Stimulated activated CD8-positive, alpha-beta memory T cell treated with anti-CD3 and anti-CD28 coated beads, Interleukin-15, amount 100 ng/mL, for 4 hours (primary cell): ENCODE measurements around the gene TMEM51.
"Not testable (repeated sequence)": the region's sequence is repeated elsewhere in the genome, so short reads cannot be mapped to it uniquely, and the experiment has no call there.

Source experiments
- DNase-seq, 2 donors: peaks; one replicate each; pipeline ENCODE4 v3.0.0-alpha.2; 2020; ENCODE audit warnings: low read depth in 2 of 2

TMEM51 gene

GRCh38 chr1:15128077-15128476 is 25.5 kb upstream of the TMEM51 start:
- no peak for DNase-seq

DNA sequence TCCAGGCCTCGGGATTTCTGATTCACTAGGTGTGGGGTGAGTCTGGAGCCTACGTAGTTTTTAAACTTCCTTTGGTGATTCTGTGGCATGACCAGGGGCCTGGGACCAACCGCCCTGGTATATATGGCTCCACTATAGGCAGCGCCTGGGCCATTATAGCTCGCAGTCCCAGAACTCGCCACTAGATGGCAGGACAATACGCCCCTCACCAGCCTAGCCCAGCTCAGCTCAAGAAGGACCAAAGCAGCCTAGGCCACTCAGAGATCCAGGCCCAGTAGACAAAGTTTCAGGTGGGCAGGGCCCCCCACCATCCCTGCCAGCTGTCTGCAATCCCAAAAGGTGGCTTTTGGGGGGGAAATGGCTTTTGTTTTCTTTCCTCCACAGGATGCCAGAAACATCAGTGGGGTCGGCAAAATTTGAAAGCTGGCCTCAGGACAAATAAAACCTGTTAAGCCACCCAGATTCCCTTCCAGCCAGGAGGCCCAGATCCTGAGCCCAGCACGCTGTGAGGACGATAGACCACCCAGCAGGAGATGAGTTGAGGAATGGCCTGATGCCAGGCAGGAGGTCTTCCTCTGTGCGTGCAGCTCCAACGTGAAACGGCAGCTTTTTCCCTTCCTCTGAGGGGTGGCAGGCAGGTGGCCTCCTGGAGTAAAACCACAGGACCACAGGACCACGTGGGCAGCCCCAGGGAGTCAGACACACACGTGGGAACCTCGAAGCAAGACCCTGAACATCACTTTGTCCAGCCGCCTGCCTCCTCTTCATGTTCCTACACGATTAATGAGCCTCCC is 24.8 kb upstream of the TMEM51 start:
- peak; percentile 24 to 36 for DNase-seq

DNA sequence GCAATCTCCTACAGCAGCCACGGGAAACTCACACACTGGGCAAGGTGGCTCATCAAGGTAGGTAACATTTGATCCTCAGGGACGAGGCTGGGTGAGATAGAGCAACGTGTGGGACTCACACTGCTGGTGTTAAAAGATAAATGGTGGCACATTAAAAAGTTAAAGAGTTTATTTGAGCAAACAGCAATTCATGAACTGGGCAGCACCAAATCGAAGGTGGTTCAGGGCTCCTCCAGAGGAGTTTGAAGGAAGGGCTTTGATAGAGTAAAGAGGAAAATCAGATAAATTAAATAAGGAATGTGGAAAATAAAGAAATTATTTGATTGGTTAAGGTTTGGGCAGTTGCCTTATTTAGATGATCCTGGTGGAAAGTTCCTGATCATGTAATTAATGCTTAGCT is 23.6 kb upstream of the TMEM51 start:
- no peak for DNase-seq

DNA sequence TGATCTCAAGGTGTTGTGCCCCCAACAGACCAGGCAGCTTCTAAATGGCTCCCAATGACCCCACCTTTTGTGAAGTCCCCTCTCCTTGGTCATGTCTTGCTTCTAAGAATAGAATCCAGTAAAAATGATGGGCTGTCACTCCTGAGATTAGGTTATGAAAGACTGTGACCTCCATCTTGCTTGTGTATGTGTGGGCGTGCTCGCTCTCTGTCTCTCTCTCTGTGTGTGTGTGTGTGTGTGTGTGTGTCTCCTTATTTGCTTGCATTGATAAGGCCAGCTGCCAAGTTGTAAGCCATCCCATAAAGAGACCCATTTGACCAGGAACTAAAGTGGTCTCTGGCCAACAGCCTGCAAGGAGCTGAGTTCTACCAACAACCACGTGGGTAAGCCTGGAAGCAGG is 22.9 kb upstream of the TMEM51 start:
- DNase-seq = no peak

DNA sequence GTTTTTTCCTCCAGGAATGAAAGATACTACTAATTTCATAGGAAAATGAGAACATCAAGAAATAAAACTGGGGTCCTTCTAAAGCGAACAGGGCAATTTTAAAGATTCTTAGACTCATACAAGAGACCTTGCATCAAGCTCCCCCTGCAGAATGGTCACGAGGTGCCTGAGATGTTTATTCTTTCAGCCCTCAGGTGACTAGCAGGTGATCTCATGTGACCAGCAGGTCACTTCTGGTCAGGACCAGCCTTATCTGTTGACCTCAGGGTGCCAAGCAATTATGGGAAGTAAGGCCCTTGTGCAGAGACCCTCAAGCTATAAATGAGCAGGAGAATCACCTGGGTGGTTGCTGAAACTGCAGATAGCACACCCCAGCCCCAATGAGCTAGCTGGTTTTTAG is 20.6 kb upstream of the TMEM51 start:
- DNase-seq = no peak

- no peak for DNase-seq
These were observed 19.3 kb upstream of the TMEM51 start for GRCh38 chr1:15134285-15134684.

- DNase-seq = not testable (repeated sequence)
These were observed 17.9 kb upstream of the TMEM51 start for GRCh38 chr1:15135604-15136003.

- DNase-seq = no peak
These were observed 15.7 kb upstream of the TMEM51 start for GRCh38 chr1:15137809-15138208.

- DNase-seq = no peak
These were observed 13.7 kb upstream of the TMEM51 start for GRCh38 chr1:15139654-15140350.

- DNase-seq = no peak
These were observed 11.5 kb upstream of the TMEM51 start for GRCh38 chr1:15141935-15142539.

- no peak for DNase-seq
These were observed 8.2 kb upstream of the TMEM51 start for GRCh38 chr1:15145327-15145726.

GRCh38 chr1:15146142-15146680 is 7.3 kb upstream of the TMEM51 start:
- no peak for DNase-seq

- no peak for DNase-seq
These were observed 6.6 kb upstream of the TMEM51 start for GRCh38 chr1:15146971-15147376.

GRCh38 chr1:15148004-15148403 is 5.5 kb upstream of the TMEM51 start:
- no peak for DNase-seq

DNA sequence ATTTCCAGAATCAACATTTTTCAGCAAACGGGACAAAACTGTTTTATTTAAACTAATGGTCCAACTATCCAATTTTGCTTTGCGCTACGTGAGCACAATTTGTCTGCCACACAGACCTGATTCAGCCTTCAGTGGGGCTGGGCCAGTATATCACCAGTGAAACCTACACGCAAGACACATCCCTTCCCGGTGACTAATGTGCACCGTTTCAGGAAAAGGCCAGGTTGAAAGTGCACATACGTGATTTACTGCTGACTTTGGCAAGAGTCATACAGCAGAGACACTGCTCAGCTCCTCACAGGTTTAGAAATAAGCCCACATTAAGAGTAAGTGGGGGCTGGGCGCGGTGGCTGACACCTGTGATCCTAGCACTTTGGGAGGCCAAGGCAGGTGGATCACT is 5.1 kb upstream of the TMEM51 start:
- DNase-seq = no peak

GRCh38 chr1:15148941-15149340 is 4.6 kb upstream of the TMEM51 start:
- no peak for DNase-seq

DNA sequence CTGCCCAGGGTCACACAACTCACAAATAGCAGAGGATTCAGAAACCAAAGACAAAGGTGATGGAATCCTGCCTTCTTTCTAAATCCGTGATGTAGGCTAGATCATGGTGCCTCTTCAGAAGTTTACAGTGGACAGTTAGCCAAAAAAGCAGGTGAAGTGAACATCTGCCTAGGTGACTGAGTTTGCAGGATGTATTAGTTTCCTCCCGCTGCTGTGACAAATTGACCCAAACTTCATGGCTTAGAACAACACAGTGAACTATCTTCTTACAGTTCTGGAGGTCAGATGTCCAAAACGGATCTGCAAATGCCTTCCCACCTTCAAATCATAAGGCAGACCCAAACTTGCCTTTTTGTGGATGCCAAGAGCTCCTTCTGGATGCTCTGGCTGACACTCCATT is 3.2 kb upstream of the TMEM51 start:
- DNase-seq = no peak

DNA sequence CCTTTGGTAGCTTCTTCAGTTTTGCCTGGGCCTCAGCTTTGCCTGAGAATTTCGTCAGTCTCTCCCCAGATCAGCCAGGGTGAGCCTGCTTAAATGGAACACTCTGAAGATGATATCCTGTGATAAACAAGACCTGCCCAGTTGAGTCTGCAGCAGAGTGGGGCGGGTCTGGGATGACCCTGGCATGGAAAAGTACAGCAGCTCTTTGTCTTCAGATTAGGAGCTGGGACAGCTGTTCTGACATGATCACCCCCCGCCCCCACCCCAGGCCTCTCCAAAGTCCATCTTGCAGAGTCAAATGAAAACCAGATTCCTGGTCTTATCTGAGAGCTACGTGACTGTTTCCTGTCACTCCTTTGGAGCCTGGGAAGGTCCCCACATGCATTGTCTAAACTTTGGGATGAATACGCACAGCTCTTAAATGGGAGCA is 2.2 kb upstream of the TMEM51 start:
- no peak for DNase-seq

DNA sequence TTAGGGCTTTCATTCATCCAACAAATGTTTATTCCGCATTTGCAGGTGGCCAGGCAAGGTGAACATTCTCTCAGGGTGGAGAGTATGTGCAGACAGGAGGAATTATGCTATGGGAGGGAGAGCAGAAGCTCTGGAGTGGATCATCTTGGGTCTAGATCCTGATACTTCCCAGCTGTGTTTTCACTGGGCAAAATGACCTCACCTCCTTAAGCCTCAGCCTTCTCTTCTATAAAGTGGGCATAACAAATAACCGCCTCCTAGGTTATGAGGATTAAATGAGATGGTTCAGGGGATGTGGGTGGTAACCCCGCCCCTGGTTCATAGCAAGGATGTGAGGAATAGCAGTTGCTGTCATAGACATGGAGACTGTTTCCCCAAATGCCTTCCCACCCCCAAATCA is 1.7 kb upstream of the TMEM51 start:
- no peak for DNase-seq

- no peak for DNase-seq
These were observed 996 bp upstream of the TMEM51 start for GRCh38 chr1:15152318-15153183.

DNA sequence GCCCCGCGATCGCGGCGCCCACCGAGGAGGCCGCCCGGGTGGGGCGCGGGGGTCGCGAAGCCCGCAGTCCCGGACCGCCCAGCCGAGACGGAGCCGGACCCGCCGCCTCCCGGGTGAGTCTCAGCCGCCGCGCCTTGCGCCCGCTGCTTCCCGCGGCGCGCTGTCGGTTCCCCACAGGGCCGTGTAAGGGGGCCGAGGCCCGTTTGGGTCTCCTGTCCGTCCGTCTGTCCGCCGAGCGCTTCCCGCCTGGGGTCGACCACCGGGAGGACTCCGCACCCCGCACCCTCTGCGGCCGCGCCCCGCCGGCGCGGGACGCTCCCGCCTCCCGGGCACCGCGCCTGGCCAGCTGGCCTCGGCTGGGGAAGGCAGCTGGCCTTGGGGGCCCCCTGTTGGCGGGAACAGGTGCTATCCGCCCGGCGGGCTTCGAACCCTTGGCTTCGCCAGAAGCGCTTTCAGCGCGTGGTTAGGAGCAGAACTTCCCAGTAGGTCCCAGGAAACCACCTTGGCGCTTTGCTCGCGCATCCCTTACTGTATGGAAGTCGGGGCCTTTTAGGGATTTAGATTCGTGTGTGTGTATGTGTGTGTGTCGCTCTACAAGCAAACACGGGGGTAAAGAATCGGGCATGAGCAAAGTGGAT is 414 bp downstream of the TMEM51 start:
- DNase-seq = no peak
